Vagina (tissue), 2 donors: ENCODE data around the gene NPM1. TPM values are rescaled to one million over a fixed set of nuclear protein-coding genes. Genes with fewer than 3 reads are reported as not detected.
"Not testable (repeated sequence)": the region's sequence is repeated elsewhere in the genome, so short reads cannot be mapped to it uniquely, and the experiment has no call there.

Experiments
- DNase-seq, 2 donors: peaks; one replicate each; pipeline ENCODE4 v3.0.0-alpha.2; 2017; ENCODE audit errors: extremely low spot score in 2 of 2
- H3K27ac ChIP-seq: fragments of 200-600 bp; sonication (generic); one replicate; pipeline ENCODE4 v1.5.1; 2019
- H3K27me3 ChIP-seq: fragments of 200-600 bp; sonication (generic); one replicate; pipeline ENCODE4 v1.5.1; 2019
- H3K36me3 ChIP-seq, 2 donors: fragments of 200-600 bp; sonication (generic); one replicate each; pipeline ENCODE4 v1.5.1; 2017 to 2019
- H3K4me1 ChIP-seq: fragments of 200-600 bp; sonication (generic); one replicate; pipeline ENCODE4 v1.5.1; 2019
- H3K4me3 ChIP-seq, 2 donors: fragments of 200-600 bp; sonication (generic); 1 replicate in 1 of 2; 2 replicates in 1 of 2; pipeline ENCODE4 v1.5.1; 2016 to 2019
- H3K9me3 ChIP-seq: fragments of 200-600 bp; sonication (generic); one replicate; pipeline ENCODE4 v1.5.1; 2019
- POLR2A ChIP-seq, 2 donors: fragments of 450-650 bp; IDR thresholded peaks; one replicate each; pipeline ENCODE4 v1.6.1; 2017; ENCODE audit warnings: antibody characterized with exemption in 2 of 2, mild to moderate bottlenecking in 2 of 2, moderate library complexity in 2 of 2
- POLR2AphosphoS5 ChIP-seq, 2 donors: sonication (generic); formaldehyde crosslinking; IDR thresholded peaks; one replicate each; pipeline ENCODE4 v1.9.0; 2017; ENCODE audit warnings: antibody characterized with exemption in 2 of 2, mild to moderate bottlenecking in 2 of 2, low read depth in 1 of 2; ENCODE audit not compliant: insufficient read depth in 1 of 2
- intact Hi-C: fragments of 100-400 bp; cut with DNase I; formaldehyde crosslinking; loops from one replicate; pipeline ENCODE4 v1.15.1; 2023
- total RNA-seq: library from RNA; depleted of rRNA; stranded (reverse); fragments of >200 nt; gene quantifications from one replicate; pipeline ENCODE4 v1.2.3, GENCODE V29; 2016
- TF ChIP-seq, protein P1 (sequence below), 3 experiments: fragments of 450-650 bp in 2 of 3; fragments of 200-600 bp in 1 of 3; sonication (generic) in 1 of 3; IDR thresholded peaks; one replicate each; pipeline ENCODE4 v1.5.1; 2017 to 2019; ENCODE audit warnings: antibody characterized with exemption in 3 of 3, mild to moderate bottlenecking in 2 of 3, moderate library complexity in 2 of 3

NPM1 gene
- total RNA-seq, 1 donor from 2014 or later = 526 TPM

DNA sequence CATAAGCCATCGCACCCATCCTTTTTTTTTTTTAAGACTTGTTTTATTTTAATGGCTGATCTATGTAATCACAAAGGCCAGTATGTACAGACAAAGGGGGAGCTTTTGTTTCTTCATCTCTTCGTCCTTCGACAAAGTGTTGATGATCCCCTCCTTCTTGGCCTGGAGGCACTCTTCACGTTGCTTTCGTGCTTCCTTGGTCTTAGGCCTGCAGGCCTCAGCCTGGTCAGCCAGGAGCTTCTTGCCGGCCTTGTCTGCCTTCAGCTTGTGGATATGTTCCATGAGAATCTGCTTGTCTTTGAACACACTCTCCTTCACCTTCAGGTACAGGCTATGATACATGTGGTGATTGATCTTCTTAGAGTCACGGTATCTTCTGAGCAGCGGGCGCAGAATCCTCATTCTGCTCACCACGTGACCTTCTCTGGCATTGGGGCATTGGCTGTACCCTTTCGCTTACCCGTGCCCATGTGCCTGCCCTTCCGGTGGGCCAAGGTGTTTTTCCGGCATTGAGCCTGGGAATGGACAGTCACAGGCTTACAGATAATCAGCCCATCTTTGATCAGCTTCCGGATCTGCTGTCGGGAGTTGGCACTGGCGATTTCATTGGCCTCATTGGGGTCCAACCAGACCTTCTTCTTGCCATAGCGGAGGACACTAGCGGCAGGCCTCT lies 42.6 kb upstream of the NPM1 start:
- intact Hi-C loops = no loop called here
- Histone ChIP-seq H3K4me3 (no peak overlapping the region), H3K27me3 (no peaks in the 10 kb centered on the region), H3K36me3 (no peaks in the 10 kb centered on the region), H3K27ac (no peak overlapping the region), H3K9me3 (no peaks in the 10 kb centered on the region), H3K4me1 (no peaks in the 10 kb centered on the region)
- TF ChIP-seq, protein P1, sequence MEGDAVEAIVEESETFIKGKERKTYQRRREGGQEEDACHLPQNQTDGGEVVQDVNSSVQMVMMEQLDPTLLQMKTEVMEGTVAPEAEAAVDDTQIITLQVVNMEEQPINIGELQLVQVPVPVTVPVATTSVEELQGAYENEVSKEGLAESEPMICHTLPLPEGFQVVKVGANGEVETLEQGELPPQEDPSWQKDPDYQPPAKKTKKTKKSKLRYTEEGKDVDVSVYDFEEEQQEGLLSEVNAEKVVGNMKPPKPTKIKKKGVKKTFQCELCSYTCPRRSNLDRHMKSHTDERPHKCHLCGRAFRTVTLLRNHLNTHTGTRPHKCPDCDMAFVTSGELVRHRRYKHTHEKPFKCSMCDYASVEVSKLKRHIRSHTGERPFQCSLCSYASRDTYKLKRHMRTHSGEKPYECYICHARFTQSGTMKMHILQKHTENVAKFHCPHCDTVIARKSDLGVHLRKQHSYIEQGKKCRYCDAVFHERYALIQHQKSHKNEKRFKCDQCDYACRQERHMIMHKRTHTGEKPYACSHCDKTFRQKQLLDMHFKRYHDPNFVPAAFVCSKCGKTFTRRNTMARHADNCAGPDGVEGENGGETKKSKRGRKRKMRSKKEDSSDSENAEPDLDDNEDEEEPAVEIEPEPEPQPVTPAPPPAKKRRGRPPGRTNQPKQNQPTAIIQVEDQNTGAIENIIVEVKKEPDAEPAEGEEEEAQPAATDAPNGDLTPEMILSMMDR (IDR thresholded peaks at IDR 0.05) = no peak
- no peak for TF ChIP-seq POLR2A (IDR thresholded peaks at IDR 0.05)
- TF ChIP-seq POLR2AphosphoS5 (IDR thresholded peaks at IDR 0.05; ENCODE audit: insufficient read depth in 1 of 2, low read depth in 1 of 2) = no peak
- DNase-seq = no peak

- intact Hi-C loops = no loop called here
- Histone ChIP-seq H3K27ac (no peak overlapping the region), H3K36me3 (no peaks in the 10 kb centered on the region), H3K27me3 (no peaks in the 10 kb centered on the region), H3K4me1 (no peaks in the 10 kb centered on the region), H3K4me3 (no peak overlapping the region), H3K9me3 (no peaks in the 10 kb centered on the region)
- DNase-seq = no peak
- TF ChIP-seq POLR2AphosphoS5 (IDR thresholded peaks at IDR 0.05; ENCODE audit: insufficient read depth in 1 of 2, low read depth in 1 of 2) = no peak
- TF ChIP-seq, protein P1 (IDR thresholded peaks at IDR 0.05) = no peak
- TF ChIP-seq POLR2A (IDR thresholded peaks at IDR 0.05) = no peak
Observed at GRCh38 chr5:171351536-171352073, 36.0 kb upstream of the NPM1 start.

GRCh38 chr5:171355302-171355724 lies 32.3 kb upstream of the NPM1 start:
- no peak overlapping the region for H3K4me3 ChIP-seq
- no peaks in the 10 kb centered on the region for H3K9me3 ChIP-seq
- no peak for TF ChIP-seq POLR2A (IDR thresholded peaks at IDR 0.05)
- TF ChIP-seq, protein P1 (IDR thresholded peaks at IDR 0.05) = no peak
- no peak for TF ChIP-seq POLR2AphosphoS5 (IDR thresholded peaks at IDR 0.05; ENCODE audit: insufficient read depth in 1 of 2, low read depth in 1 of 2)
- H3K27me3 ChIP-seq = no peaks in the 10 kb centered on the region
- H3K36me3 ChIP-seq = no peaks in the 10 kb centered on the region
- no peak for DNase-seq
- intact Hi-C loops = no loop called here
- H3K4me1 ChIP-seq = no peaks in the 10 kb centered on the region
- H3K27ac ChIP-seq = no peak overlapping the region

DNA sequence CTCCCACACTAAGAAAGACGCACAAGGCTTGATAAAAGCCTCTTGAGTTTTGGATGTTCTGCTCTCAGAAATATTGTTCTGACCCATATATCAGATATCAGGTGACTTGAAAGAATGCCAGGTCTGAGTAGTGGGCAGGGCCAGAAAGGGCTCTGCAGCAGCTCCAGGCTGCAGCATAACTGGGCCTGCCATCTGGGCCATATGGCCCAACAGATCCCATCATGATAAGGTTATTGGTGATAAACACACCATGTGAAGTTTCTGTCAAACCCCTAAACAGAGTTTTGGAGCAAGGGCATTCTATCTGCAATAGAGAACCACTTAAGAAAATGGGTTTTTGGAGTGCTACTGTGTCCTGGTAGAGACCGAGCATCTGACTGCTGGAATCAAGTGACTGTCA lies 29.8 kb upstream of the NPM1 start:
- TF ChIP-seq, protein P1 (IDR thresholded peaks at IDR 0.05) = no peak
- TF ChIP-seq POLR2A (IDR thresholded peaks at IDR 0.05) (no peak), POLR2AphosphoS5 (IDR thresholded peaks at IDR 0.05; ENCODE audit: insufficient read depth in 1 of 2, low read depth in 1 of 2) (no peak)
- H3K27me3 ChIP-seq = no peaks in the 10 kb centered on the region
- H3K9me3 ChIP-seq = no peaks in the 10 kb centered on the region
- no peak overlapping the region for H3K27ac ChIP-seq
- no peaks in the 10 kb centered on the region for H3K4me1 ChIP-seq
- no peak overlapping the region for H3K4me3 ChIP-seq
- no peak for DNase-seq
- no peaks in the 10 kb centered on the region for H3K36me3 ChIP-seq
- intact Hi-C loops = no loop called here

DNA sequence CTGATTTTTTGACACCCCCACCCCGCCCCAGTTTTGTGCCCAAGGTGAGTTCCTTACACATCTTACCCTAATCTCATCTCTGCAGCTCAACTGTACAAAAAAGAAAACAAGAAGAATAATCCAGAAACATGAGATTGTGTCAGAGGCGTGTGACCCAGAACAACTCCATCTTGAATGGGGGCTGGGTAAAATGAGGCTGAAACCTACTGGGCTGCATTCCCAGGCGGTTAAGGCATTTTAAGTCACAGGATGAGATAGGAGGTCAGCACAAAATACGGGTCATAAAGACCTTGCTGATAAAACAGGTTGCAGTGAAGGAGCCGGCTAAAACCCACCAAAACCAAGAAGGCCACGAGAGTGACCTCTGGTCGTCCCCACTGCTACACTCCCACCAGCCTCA lies 26.5 kb upstream of the NPM1 start:
- H3K4me3 ChIP-seq, H3K4me1 ChIP-seq, H3K27ac ChIP-seq, H3K9me3 ChIP-seq, intact Hi-C loops, H3K27me3 ChIP-seq, H3K36me3 ChIP-seq, DNase-seq: not testable (repeated sequence)

DNA sequence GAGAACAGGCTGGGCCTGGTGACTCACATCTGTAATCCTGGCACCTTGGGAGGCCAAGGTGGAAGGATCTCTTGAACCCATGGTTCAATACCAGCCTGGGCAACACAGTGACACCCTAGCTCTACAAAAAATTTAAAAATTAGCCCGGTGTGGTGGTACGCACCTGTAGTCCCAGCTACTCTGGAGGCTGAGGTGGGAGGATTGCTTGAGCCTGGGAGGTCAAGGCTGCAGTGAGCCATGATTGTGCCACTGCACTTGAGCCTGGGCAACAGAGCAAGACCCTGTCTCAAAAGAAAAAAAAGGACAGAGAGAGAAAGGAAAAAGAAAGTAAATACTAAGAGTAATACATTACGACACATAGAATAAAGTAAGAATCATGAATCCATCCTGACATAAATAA lies 24.4 kb upstream of the NPM1 start:
- intact Hi-C loops, H3K4me1 ChIP-seq, H3K27me3 ChIP-seq, H3K27ac ChIP-seq, H3K4me3 ChIP-seq, DNase-seq, H3K36me3 ChIP-seq, H3K9me3 ChIP-seq: not testable (repeated sequence)
